Esophagus squamous epithelium (tissue), 5 donors: ENCODE data around the gene KLHL4. TPM values are rescaled to one million over a fixed set of nuclear protein-coding genes. Genes with fewer than 3 reads are reported as not detected.
A peak's percentile ranks its signal among the peaks of the same experiment; 100 is the strongest.
"Not testable (repeated sequence)": the region's sequence is repeated elsewhere in the genome, so short reads cannot be mapped to it uniquely, and the experiment has no call there.

Experiments
- DNase-seq: peaks from one replicate; lab custom pipeline; 2025; lab: John Stamatoyannopoulos, UW
- H3K27ac ChIP-seq, 4 donors: fragments of 200-600 bp; sonication (generic); one replicate each; pipeline ENCODE4 v1.5.1; 2016 to 2019; ENCODE audit warnings: mild to moderate bottlenecking in 1 of 4
- H3K27me3 ChIP-seq, 4 donors: fragments of 200-600 bp; sonication (generic); 1 replicate in 3 of 4; 2 replicates in 1 of 4; pipeline versions ENCODE4 v1.5.1 to v1.6.0; 2017 to 2021; ENCODE audit warnings: antibody characterized with exemption in 1 of 4
- H3K36me3 ChIP-seq, 3 donors: fragments of 200-600 bp; sonication (generic); one replicate each; pipeline ENCODE4 v1.5.1; 2016 to 2019
- H3K4me1 ChIP-seq, 3 donors: fragments of 200-600 bp; sonication (generic); one replicate each; pipeline ENCODE4 v1.5.1; 2017 to 2019
- H3K4me3 ChIP-seq, 4 donors: fragments of 200-600 bp; sonication (generic); 1 replicate in 3 of 4; 2 replicates in 1 of 4; pipeline ENCODE4 v1.5.1; 2016 to 2019; ENCODE audit warnings: mild to moderate bottlenecking in 2 of 4, moderate library complexity in 1 of 4
- H3K9me3 ChIP-seq, 3 donors: fragments of 200-600 bp; sonication (generic); one replicate each; pipeline ENCODE4 v1.5.1; 2016 to 2019
- POLR2A ChIP-seq, 4 donors: fragments of 450-650 bp; IDR thresholded peaks; one replicate each; pipeline ENCODE4 v1.6.1; 2017; ENCODE audit warnings: antibody characterized with exemption in 4 of 4, mild to moderate bottlenecking in 4 of 4, moderate library complexity in 3 of 4
- WGBS, 2 donors: methylation state at CpG; one replicate each; pipeline ENCODE4 v1.1.5; 2018; 5-methylcytosine and 5-hydroxymethylcytosine counted together
- intact Hi-C: fragments of 100-400 bp; cut with DNase I; formaldehyde crosslinking; loops from one replicate; pipeline ENCODE4 v1.15.0; 2022
- total RNA-seq, 4 donors: library from RNA; depleted of rRNA; stranded (reverse); fragments of >200 nt; gene quantifications; one replicate each; pipeline ENCODE4 v1.1.0, GENCODE V29; 2016
- TF ChIP-seq, protein P1 (sequence below), 6 experiments: fragments of 450-650 bp in 4 of 6; fragments of 200-600 bp in 2 of 6; sonication (generic) in 2 of 6; IDR thresholded peaks; one replicate each; pipeline ENCODE4 v1.5.1; 2016 to 2019; ENCODE audit warnings: antibody characterized with exemption in 6 of 6, mild to moderate bottlenecking in 4 of 6, moderate library complexity in 4 of 6
- donor health status: DM: yes; HTN: yes; CAD: no.

KLHL4 gene, protein sequence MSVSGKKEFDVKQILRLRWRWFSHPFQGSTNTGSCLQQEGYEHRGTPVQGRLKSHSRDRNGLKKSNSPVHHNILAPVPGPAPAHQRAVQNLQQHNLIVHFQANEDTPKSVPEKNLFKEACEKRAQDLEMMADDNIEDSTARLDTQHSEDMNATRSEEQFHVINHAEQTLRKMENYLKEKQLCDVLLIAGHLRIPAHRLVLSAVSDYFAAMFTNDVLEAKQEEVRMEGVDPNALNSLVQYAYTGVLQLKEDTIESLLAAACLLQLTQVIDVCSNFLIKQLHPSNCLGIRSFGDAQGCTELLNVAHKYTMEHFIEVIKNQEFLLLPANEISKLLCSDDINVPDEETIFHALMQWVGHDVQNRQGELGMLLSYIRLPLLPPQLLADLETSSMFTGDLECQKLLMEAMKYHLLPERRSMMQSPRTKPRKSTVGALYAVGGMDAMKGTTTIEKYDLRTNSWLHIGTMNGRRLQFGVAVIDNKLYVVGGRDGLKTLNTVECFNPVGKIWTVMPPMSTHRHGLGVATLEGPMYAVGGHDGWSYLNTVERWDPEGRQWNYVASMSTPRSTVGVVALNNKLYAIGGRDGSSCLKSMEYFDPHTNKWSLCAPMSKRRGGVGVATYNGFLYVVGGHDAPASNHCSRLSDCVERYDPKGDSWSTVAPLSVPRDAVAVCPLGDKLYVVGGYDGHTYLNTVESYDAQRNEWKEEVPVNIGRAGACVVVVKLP
- total RNA-seq = under 1 TPM; 0.13 to 0.95 (median 0.46) TPM

DNA sequence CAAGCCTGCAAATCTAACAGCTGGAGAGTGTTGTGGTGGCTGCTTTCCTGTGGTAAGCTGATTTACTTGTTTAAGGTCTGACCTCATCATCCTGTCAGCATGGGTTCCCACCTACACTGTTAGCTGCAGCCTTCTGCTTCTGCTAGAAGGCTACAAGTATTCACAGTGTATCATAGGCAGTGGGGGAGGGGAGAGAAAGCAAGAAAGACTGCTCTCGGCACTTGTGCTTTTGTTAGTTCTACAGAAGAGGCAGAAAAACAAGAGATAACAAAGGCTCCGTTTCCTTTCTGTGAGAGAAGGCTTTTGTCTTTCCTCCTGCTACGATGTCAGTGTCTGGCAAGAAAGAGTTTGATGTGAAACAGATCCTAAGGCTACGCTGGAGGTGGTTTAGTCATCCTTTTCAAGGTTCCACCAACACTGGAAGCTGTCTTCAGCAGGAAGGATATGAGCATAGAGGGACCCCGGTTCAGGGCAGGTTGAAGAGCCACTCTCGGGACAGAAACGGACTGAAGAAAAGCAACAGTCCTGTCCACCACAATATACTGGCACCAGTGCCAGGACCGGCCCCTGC, at the start of gene KLHL4:
TSS of gene KLHL4 (plus strand) at position 232 of the 571 bp plus-strand sequence. CDS start at position 324, 92 bp downstream.
- no peak for TF ChIP-seq POLR2A (IDR thresholded peaks at IDR 0.05)
- TF ChIP-seq, protein P1, sequence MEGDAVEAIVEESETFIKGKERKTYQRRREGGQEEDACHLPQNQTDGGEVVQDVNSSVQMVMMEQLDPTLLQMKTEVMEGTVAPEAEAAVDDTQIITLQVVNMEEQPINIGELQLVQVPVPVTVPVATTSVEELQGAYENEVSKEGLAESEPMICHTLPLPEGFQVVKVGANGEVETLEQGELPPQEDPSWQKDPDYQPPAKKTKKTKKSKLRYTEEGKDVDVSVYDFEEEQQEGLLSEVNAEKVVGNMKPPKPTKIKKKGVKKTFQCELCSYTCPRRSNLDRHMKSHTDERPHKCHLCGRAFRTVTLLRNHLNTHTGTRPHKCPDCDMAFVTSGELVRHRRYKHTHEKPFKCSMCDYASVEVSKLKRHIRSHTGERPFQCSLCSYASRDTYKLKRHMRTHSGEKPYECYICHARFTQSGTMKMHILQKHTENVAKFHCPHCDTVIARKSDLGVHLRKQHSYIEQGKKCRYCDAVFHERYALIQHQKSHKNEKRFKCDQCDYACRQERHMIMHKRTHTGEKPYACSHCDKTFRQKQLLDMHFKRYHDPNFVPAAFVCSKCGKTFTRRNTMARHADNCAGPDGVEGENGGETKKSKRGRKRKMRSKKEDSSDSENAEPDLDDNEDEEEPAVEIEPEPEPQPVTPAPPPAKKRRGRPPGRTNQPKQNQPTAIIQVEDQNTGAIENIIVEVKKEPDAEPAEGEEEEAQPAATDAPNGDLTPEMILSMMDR (IDR thresholded peaks at IDR 0.05) = no peak
- Histone ChIP-seq H3K9me3 (no peaks in the 10 kb centered on the region), H3K36me3 (no peaks in the 10 kb centered on the region), H3K27me3 (no peaks in the 10 kb centered on the region), H3K27ac (peak within 1 kb of the TSS in 1 of 4 donors; percentile 5), H3K4me1 (no peaks in the 10 kb centered on the region), H3K4me3 (peak within 1 kb of the TSS in 2 of 4 donors; percentile 16 to 44)
- no peak for DNase-seq
- intact Hi-C loops = no loop called here
- WGBS, 2 donors = 0 to 14% methylated on average over 4 to 5 of the region's 8 CpGs

DNA sequence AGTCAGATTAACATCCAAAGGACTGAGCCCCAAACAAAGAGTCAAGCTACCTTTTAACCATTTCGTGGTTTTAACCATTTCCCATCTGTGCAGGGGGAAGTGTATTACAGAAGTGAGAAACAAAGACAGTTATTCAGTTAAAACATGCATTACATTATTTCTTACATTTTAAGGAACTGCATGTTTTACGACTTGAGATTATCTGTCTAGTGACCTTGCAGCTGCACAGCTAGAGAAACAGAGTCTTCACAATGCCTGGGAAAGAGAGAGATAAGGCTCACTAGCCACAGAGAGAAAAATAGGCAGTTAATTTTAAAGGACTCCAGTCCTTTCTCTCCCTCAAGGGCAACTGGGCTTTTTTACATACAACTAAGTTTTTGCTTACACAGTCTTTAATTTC, 48.7 kb upstream of the KLHL4 start:
- H3K36me3 ChIP-seq = no peaks in the 10 kb centered on the region
- WGBS, 2 donors = 13 to 31% methylated on average over 2 of the region's 2 CpGs
- no peak overlapping the region for H3K27ac ChIP-seq
- intact Hi-C loops = no loop called here
- H3K27me3 ChIP-seq = no peaks in the 10 kb centered on the region
- TF ChIP-seq POLR2A (IDR thresholded peaks at IDR 0.05) = no peak
- TF ChIP-seq, protein P1 (IDR thresholded peaks at IDR 0.05) = no peak
- no peaks in the 10 kb centered on the region for H3K4me1 ChIP-seq
- DNase-seq = no peak
- no peaks in the 10 kb centered on the region for H3K9me3 ChIP-seq
- no peak overlapping the region for H3K4me3 ChIP-seq

DNA sequence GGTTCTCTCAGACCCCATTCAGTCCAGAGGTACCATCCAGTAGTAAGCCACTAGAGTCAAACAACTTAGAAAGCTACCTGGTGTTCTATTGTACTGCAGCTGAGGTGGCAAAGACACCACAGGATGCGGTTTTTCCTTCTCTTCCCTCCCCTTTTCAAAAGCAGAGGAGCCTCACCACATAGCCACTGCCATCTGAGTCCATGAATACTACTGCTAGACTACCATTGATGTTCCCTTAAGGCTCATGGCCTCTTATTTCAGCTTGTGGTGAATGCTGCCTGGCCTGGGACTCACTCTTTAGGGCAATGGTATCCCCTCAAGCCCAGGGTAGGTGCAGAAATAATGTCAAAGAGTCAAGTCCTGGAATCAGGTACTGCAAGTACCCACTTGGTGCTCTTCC, 41.8 kb upstream of the KLHL4 start:
- intact Hi-C loops = no loop called here
- 9% methylated on average over 1 of the region's 1 CpG; no CpG with 5 or more reads in 1 of the 2 donors for WGBS, 2 donors
- Histone ChIP-seq H3K36me3 (no peaks in the 10 kb centered on the region), H3K4me1 (no peaks in the 10 kb centered on the region), H3K27me3 (no peaks in the 10 kb centered on the region), H3K4me3 (no peak overlapping the region), H3K27ac (no peak overlapping the region), H3K9me3 (no peaks in the 10 kb centered on the region)
- no peak for DNase-seq
- TF ChIP-seq, protein P1 (IDR thresholded peaks at IDR 0.05) = no peak
- TF ChIP-seq POLR2A (IDR thresholded peaks at IDR 0.05) = no peak

DNA sequence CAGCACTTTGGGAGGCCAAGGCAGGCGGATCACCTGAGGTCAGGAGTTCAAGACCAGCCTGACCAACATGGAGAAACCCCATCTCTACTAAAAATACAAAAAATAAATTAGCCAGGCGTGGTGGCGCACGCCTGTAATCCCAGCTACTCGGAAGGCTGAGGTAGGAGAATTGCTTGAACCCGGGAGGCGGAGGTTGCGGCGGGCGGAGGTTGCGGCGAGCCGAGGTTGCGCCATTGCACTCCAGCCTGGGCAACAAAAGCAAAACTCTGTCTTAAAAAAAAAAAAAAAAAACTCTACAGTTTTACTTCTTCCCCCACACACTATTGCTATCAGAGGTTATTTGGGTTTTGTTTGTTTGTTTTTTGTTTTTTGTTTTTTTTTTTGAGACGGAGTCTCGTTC, 38.9 kb upstream of the KLHL4 start:
- H3K4me3 ChIP-seq, H3K9me3 ChIP-seq, DNase-seq, H3K27ac ChIP-seq, intact Hi-C loops, H3K4me1 ChIP-seq, H3K36me3 ChIP-seq, H3K27me3 ChIP-seq: not testable (repeated sequence)
- WGBS, 2 donors = 90 to 91% methylated on average over 12 to 15 of the region's 16 CpGs

DNA sequence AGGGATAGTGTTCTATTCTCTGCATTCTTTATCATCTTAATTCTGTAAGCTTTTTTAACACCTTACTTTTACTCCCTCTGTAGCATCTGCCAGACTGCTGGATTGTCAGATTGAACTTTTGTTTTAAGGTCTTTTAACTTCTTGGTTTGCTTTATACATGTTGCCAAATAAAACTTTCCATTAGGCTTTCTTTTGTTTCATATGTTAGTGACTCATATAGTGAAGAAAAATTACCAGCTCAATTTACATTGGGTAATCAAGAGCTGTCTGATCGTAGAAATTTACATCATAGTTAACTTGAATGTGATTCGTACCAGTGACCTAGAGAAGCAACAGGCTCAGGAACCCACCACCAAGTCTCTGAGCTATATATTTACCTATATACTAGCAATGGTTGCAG, 28.5 kb upstream of the KLHL4 start:
- Histone ChIP-seq H3K4me1 (no peaks in the 10 kb centered on the region), H3K27me3 (no peaks in the 10 kb centered on the region), H3K9me3 (no peaks in the 10 kb centered on the region), H3K36me3 (no peaks in the 10 kb centered on the region), H3K4me3 (no peak overlapping the region), H3K27ac (no peak overlapping the region)
- no peak for DNase-seq
- intact Hi-C loops = no loop called here
- WGBS, 2 donors = 39 to 83% methylated on average over 2 of the region's 2 CpGs
- TF ChIP-seq, protein P1 (IDR thresholded peaks at IDR 0.05) = no peak
- TF ChIP-seq POLR2A (IDR thresholded peaks at IDR 0.05) = no peak
